A673 (cell line): ENCODE measurements around the gene P2RY13.

Experiments used
- EZH2 ChIP-seq: fragments of 200-600 bp; sonication (generic); IDR thresholded peaks from 2 replicates; pipeline ENCODE4 v1.6.1; 2017; ENCODE audit warnings: borderline replicate concordance, low read depth, mild to moderate bottlenecking, mixed read lengths, antibody characterized with exemption, low read length; ENCODE audit not compliant: poor library complexity, severe bottlenecking
- TF ChIP-seq, protein P1 (sequence below): fragments of 300-800, 200-600 bp; sonication (generic); conservative IDR thresholded peaks from 2 replicates; pipeline ENCODE4 v1.5.1; 2017; ENCODE audit warnings: low read depth, mild to moderate bottlenecking, antibody characterized with exemption, low read length, moderate library complexity, mixed read lengths

DNA sequence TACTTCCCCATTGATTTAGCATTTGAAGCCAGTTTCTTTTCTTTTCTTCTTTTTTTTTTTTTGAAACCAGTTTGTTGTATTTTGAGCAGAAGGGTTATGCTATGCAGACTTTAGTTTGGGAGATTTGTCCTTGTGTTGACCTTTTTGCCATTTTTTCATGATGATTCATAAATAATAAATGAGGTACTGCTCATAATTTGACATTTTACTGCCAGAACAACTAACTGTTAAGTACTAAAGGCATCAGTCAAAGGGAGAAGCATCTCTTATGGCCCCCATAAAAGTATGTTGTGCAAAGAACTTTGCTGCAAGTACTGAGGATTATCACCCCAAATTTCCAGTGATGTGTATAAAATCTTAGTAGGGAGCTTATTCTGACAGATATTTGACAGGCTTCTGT is 11.0 kb downstream of the P2RY13 start:
- TF ChIP-seq, protein P1, sequence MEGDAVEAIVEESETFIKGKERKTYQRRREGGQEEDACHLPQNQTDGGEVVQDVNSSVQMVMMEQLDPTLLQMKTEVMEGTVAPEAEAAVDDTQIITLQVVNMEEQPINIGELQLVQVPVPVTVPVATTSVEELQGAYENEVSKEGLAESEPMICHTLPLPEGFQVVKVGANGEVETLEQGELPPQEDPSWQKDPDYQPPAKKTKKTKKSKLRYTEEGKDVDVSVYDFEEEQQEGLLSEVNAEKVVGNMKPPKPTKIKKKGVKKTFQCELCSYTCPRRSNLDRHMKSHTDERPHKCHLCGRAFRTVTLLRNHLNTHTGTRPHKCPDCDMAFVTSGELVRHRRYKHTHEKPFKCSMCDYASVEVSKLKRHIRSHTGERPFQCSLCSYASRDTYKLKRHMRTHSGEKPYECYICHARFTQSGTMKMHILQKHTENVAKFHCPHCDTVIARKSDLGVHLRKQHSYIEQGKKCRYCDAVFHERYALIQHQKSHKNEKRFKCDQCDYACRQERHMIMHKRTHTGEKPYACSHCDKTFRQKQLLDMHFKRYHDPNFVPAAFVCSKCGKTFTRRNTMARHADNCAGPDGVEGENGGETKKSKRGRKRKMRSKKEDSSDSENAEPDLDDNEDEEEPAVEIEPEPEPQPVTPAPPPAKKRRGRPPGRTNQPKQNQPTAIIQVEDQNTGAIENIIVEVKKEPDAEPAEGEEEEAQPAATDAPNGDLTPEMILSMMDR: no peak
- no peak for TF ChIP-seq EZH2
